HepG2 (cell line): ENCODE measurements around the gene PTPRCAP. TPM values are rescaled to one million over a fixed set of nuclear protein-coding genes. Genes with fewer than 3 reads are reported as not detected.
A peak's percentile ranks its signal among the peaks of the same experiment; 100 is the strongest.

Experiments used
- ATAC-seq: fragments of 200-7000 bp; cut with Tn5 transposase; 3 replicates; pipeline ENCODE4 v1.9.1; 2020; ENCODE audit warnings: mild to moderate bottlenecking, moderate library complexity
- BruUV-seq: library from RNA; stranded (reverse); fragments of 400-500 nt; replicated peaks from 2 replicates; lab custom pipeline; 2021; lab: Mats Ljungman, UMichigan
- CTCF ChIA-PET: fragments of 300-600 bp; formaldehyde crosslinking; extraction: SDS; loops from one replicate; lab custom pipeline; 2021; ENCODE audit warnings: low total read pairs, inconsistent platforms, low intra/inter-chr PET ratio; lab: Yijun Ruan, JAX
- POLR2A ChIA-PET: fragments of 350-600 bp; sonication (Branson Sonifier 250); formaldehyde crosslinking; loops from one replicate; lab custom pipeline; 2020; ENCODE audit warnings: antibody characterized with exemption, inconsistent platforms; lab: Yijun Ruan, JAX
- DNase-seq: peaks from one replicate; pipeline ENCODE4 v3.0.0-alpha.2; 2015; ENCODE audit warnings: low spot score
- FAIRE-seq: peaks from 3 replicates; lab custom pipeline; 2011; peaks lifted over from hg19 to GRCh38; lab: Jason Lieb, UNC
- H2AFZ ChIP-seq: one replicate; pipeline ENCODE4 v1.6.1; 2011; ENCODE audit warnings: low read length, inconsistent platforms
- H3K27ac ChIP-seq: fragments of 300-600 bp; 3 replicates; pipeline ENCODE4 v1.8.0; 2011; ENCODE audit warnings: mixed run types, mild to moderate bottlenecking, mixed read lengths, low read length, inconsistent platforms; ENCODE audit not compliant: insufficient read depth; ENCODE audit errors: extremely low read length
- H3K27me3 ChIP-seq, 2 experiments: fragments of 200-600 bp in 1 of 2; 2 replicates in 1 of 2; 3 replicates in 1 of 2; pipeline versions ENCODE4 v1.6.0 to v1.8.0; 2011; ENCODE audit warnings: low read length in 2 of 2, mild to moderate bottlenecking in 2 of 2, moderate library complexity in 2 of 2, inconsistent platforms in 1 of 2; ENCODE audit not compliant: insufficient read depth in 2 of 2, control insufficient read depth in 1 of 2
- H3K36me3 ChIP-seq, 2 experiments: fragments of 200-600 bp in 1 of 2; replicated peaks in 1 of 2; 2 replicates in 1 of 2; 3 replicates in 1 of 2; pipeline versions ENCODE4 v1.5.1 to v1.8.0; 2011; ENCODE audit warnings: low read length in 2 of 2, inconsistent platforms in 1 of 2; ENCODE audit not compliant: insufficient read depth in 2 of 2, control insufficient read depth in 1 of 2
- H3K4me1 ChIP-seq: 2 replicates; pipeline ENCODE4 v1.5.1; 2012; ENCODE audit warnings: low read length, inconsistent platforms; ENCODE audit not compliant: insufficient read depth
- H3K4me2 ChIP-seq: 2 replicates; pipeline ENCODE4 v1.6.0; 2011; ENCODE audit warnings: low read depth, low read length, inconsistent platforms
- H3K4me3 ChIP-seq, 3 experiments: fragments of 200-600 bp in 1 of 3; sonication (generic), shearing (Covaris generic) in 1 of 3; replicated peaks in 1 of 3; 2 replicates each; pipeline ENCODE4 v1.5.1; 2011 to 2016; ENCODE audit warnings: low read length in 3 of 3, inconsistent platforms in 2 of 3, low read depth in 2 of 3, mild to moderate bottlenecking in 2 of 3, control low read depth in 1 of 3, mixed read lengths in 1 of 3; ENCODE audit not compliant: insufficient read depth in 1 of 3
- H3K79me2 ChIP-seq: one replicate; pipeline ENCODE4 v1.6.1; 2011; ENCODE audit warnings: low read length, inconsistent platforms; ENCODE audit not compliant: insufficient read depth
- H3K9ac ChIP-seq: 2 replicates; pipeline ENCODE4 v1.6.0; 2011; ENCODE audit warnings: mild to moderate bottlenecking, low read depth, low read length, inconsistent platforms; ENCODE audit not compliant: insufficient read depth
- H3K9me3 ChIP-seq: 2 replicates; pipeline ENCODE4 v1.5.1; 2012; ENCODE audit warnings: mild to moderate bottlenecking, low read length
- H4K20me1 ChIP-seq: 2 replicates; pipeline ENCODE4 v1.6.0; 2011; ENCODE audit warnings: inconsistent platforms, mild to moderate bottlenecking, low read length, moderate library complexity; ENCODE audit not compliant: insufficient read depth
- HNRNPL ChIP-seq: fragments of 200-400 bp; formaldehyde crosslinking; IDR thresholded peaks from 2 replicates; pipeline ENCODE4 v1.6.1; 2017; ENCODE audit warnings: mild to moderate bottlenecking, low read depth, low read length
- HOXA9 ChIP-seq: sonication (generic); formaldehyde crosslinking; IDR thresholded peaks from 2 replicates; pipeline ENCODE4 v1.8.1; 2022; ENCODE audit warnings: missing genetic modification reagents, mild to moderate bottlenecking, moderate library complexity, borderline replicate concordance
- KDM1A ChIP-seq: IDR thresholded peaks from 2 replicates; pipeline ENCODE4 v1.6.1; 2016; ENCODE audit warnings: missing compliant biosample characterization
- MBNL3 ChIP-seq: fragments of 250-450 bp; sonication (Bioruptor Pico); conservative IDR thresholded peaks from 2 replicates; pipeline ENCODE4 v1.8.0; 2022; ENCODE audit warnings: mild to moderate bottlenecking, inconsistent platforms
- NFKB2 ChIP-seq: sonication (generic); formaldehyde crosslinking; IDR thresholded peaks from 2 replicates; pipeline ENCODE4 v1.4.0; 2020; ENCODE audit warnings: missing genetic modification reagents, borderline replicate concordance
- NR2F6 ChIP-seq, 2 experiments: IDR thresholded peaks; 2 replicates each; pipeline ENCODE4 v1.6.1; 2016; ENCODE audit warnings: antibody characterized with exemption in 1 of 2, mild to moderate bottlenecking in 1 of 2
- RXRA ChIP-seq: sonication (generic); formaldehyde crosslinking; IDR thresholded peaks from 2 replicates; pipeline ENCODE4 v1.5.1; 2020; ENCODE audit warnings: missing genetic modification reagents
- SNAI1 ChIP-seq: sonication (generic); formaldehyde crosslinking; IDR thresholded peaks from 2 replicates; pipeline ENCODE4 v1.5.0; 2020; ENCODE audit warnings: mild to moderate bottlenecking, missing genetic modification reagents, borderline replicate concordance
- SP5 ChIP-seq: IDR thresholded peaks from 2 replicates; pipeline ENCODE4 v1.6.1; 2016; ENCODE audit warnings: low read depth, borderline replicate concordance
- ZFP37 ChIP-seq: sonication (generic); formaldehyde crosslinking; IDR thresholded peaks from 2 replicates; pipeline ENCODE4 v1.4.0; 2020; ENCODE audit warnings: missing genetic modification reagents, borderline replicate concordance
- ZFP90 ChIP-seq: sonication (generic); formaldehyde crosslinking; IDR thresholded peaks from 2 replicates; pipeline ENCODE4 v1.8.0; 2022; ENCODE audit warnings: missing genetic modification reagents, mild to moderate bottlenecking, inconsistent platforms, borderline replicate concordance
- ZNF121 ChIP-seq: sonication (generic); formaldehyde crosslinking; IDR thresholded peaks from 2 replicates; pipeline ENCODE4 v1.5.0; 2020; ENCODE audit warnings: mild to moderate bottlenecking, missing genetic modification reagents
- ZNF552 ChIP-seq: sonication (generic); formaldehyde crosslinking; IDR thresholded peaks from 2 replicates; pipeline ENCODE4 v1.9.0; 2022; ENCODE audit warnings: missing genetic modification reagents, mild to moderate bottlenecking, borderline replicate concordance
- ZNF644 ChIP-seq: IDR thresholded peaks from 2 replicates; pipeline ENCODE4 v1.6.1; 2016; ENCODE audit warnings: low read depth
- ZNF761 ChIP-seq: sonication (generic); formaldehyde crosslinking; conservative IDR thresholded peaks from 2 replicates; pipeline ENCODE4 v1.4.0; 2020; ENCODE audit warnings: mild to moderate bottlenecking, missing genetic modification reagents
- WGBS: methylation state at CpG from one replicate; pipeline ENCODE4 v1.1.6; 2017; ENCODE audit warnings: low lambda C conversion rate; 5-methylcytosine and 5-hydroxymethylcytosine counted together
- in situ Hi-C: cut with HindIII; loops from 2 replicates; pipeline ENCODE4 v1.10.0; 2017; ENCODE audit warnings: low pct_unique_long_range_greater_than_20kb; ENCODE audit not compliant: extremely low pct_ligation_motif_present
- intact Hi-C: fragments of 100-400 bp; cut with micrococcal nuclease; formaldehyde crosslinking; loops from one replicate; pipeline ENCODE4 v1.10.0; 2022; ENCODE audit not compliant: unreplicated experiment
- polyA plus RNA-seq, 8 experiments: library from polyadenylated mRNA; depleted of rRNA in 3 of 8; stranded (reverse) in 7 of 8; unstranded in 1 of 8; fragments of >200 nt; fragmentation: Illumina TruSeq in 4 of 8; extraction: Trizol in 4 of 8; gene quantifications; 2 replicates each; pipeline versions ENCODE4 v1.2.1 to v1.2.3, GENCODE V29; 2011 to 2016; ENCODE audit warnings: low read depth in 4 of 8, missing spikeins in 1 of 8, mixed read lengths in 1 of 8; ENCODE audit not compliant: insufficient read depth in 1 of 8
- total RNA-seq, 5 experiments: library from RNA; depleted of rRNA; stranded (reverse); fragments of >200 nt; fragmentation: Illumina TruSeq; extraction: Trizol; gene quantifications; 2 replicates each; pipeline ENCODE4 v1.2.3, GENCODE V29; 2016; ENCODE audit warnings: low read depth in 1 of 5
- TF ChIP-seq, protein P1 (sequence below): sonication (generic); formaldehyde crosslinking; IDR thresholded peaks from 2 replicates; pipeline ENCODE4 v1.5.1; 2020; ENCODE audit warnings: mild to moderate bottlenecking, missing genetic modification reagents, moderate library complexity
- TF ChIP-seq, protein P2 (sequence below): sonication (generic); formaldehyde crosslinking; IDR thresholded peaks from 2 replicates; pipeline ENCODE4 v1.9.0; 2022; ENCODE audit warnings: low read depth, missing genetic modification reagents
- TF ChIP-seq, protein P3 (sequence below): sonication (generic); formaldehyde crosslinking; IDR thresholded peaks from 2 replicates; pipeline ENCODE4 v1.8.1; 2023; ENCODE audit warnings: mild to moderate bottlenecking, missing genetic modification reagents

PTPRCAP gene
- total and polyA plus RNA-seq, 2 of the 13 experiments (the other 11 are each of a cell fraction or from before 2014, with no cell fraction given) = 0.60 to 0.70 TPM

DNA sequence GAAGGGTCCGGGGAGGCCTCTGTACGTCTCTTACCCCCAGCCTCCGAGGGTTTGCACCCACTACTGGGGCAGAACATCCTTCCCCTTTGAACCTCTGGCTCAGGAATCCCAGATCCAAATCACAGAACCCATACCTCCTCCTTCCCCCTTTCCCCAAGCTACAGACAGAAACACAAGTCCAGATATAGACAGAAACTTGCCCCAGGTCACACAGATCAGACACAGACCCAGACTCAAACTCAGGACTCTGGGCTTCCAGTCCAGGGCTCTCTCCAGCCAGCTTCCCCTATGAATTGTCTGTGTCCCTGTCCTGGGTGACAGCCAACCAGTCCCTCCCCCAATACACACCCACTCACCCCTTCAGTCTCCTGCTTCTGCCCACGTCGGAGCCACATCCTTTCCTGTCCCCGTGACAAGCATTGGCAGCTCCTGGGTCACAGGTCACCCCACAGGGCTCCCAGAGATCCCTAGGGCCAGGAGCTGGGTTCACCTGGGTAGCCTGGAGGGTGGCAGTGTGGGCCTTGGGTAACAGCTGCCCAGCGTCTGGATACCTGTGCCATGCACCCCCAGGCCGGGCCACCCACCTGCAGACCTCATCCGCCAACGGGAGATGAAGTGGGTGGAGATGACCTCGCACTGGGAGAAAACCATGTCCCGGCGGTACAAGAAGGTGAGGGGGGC is 32.8 kb downstream of the PTPRCAP start:
- H4K20me1 ChIP-seq = peaks cover 3% of the 10 kb centered on the region; the same call in 1 of the 2 replicates
- peak overlapping the region; percentile 69 for H3K4me2 ChIP-seq
- ChIA-PET CTCF (no interaction called here), POLR2A (interaction anchor here (4.4 to 6.2 kb wide), 2 partner anchors 15 to 51 kb away, joined by 42 to 78 read pairs; partner anchors contain the start of gene POLD4)
- H3K79me2 ChIP-seq = peaks cover 14% of the 10 kb centered on the region
- intact Hi-C loops (no loop called here), in situ Hi-C loops (loop anchor here (5.0 kb wide), 2 partner anchors 63 to 103 kb away; partner anchors contain the start of genes CDK2AP2, PITPNM1 and TMEM134)
- peaks cover 0 to 3% of the 10 kb centered on the region in 2 experiments; a peak in 1 of 5 replicates for H3K36me3 ChIP-seq
- H3K9me3 ChIP-seq = no peaks in the 10 kb centered on the region
- no peak overlapping the region for H2AFZ ChIP-seq
- no TSS peak for BruUV-seq
- no peak for ATAC-seq
- 33% methylated on average over 6 of the region's 13 CpGs for WGBS
- peak overlapping the region; percentile 50; the same call in 1 of the 2 replicates for H3K9ac ChIP-seq
- peak overlapping the region in 2 of 3 experiments; percentile 52 to 57; a peak in 5 of 6 replicates for H3K4me3 ChIP-seq
- peaks cover 2 to 4% of the 10 kb centered on the region in 2 experiments; a peak in 1 of 5 replicates for H3K27me3 ChIP-seq
- DNase-seq = no peak
- FAIRE-seq = no peak
- H3K27ac ChIP-seq = no peak overlapping the region
- H3K4me1 ChIP-seq = peaks cover 61% of the 10 kb centered on the region
- TF ChIP-seq HOXA9 (CRISPR knock-in tag) (no peak), ZNF761 (CRISPR knock-in tag) (no peak), SNAI1 (CRISPR knock-in tag) (no peak), MBNL3 (no peak), ZFP90 (CRISPR knock-in tag) (no peak), NR2F6 (IDR thresholded peaks at IDR 0.05) (peak; percentile 20; the same call in 1 of the 2 replicates), NR2F6 (CRISPR knock-in tag; IDR thresholded peaks at IDR 0.05) (no peak), ZNF644 (CRISPR knock-in tag) (no peak), NFKB2 (CRISPR knock-in tag) (no peak), ZNF552 (CRISPR knock-in tag) (no peak), SP5 (CRISPR knock-in tag) (peak; percentile 49; the same call in 1 of the 2 replicates), RXRA (CRISPR knock-in tag) (0 out of 2 replicates have a peak, but pooled peaks have one; percentile 7), KDM1A (CRISPR knock-in tag) (no peak), ZFP37 (CRISPR knock-in tag) (no peak), HNRNPL (peak; percentile 90), ZNF121 (CRISPR knock-in tag) (peak; percentile 71; the same call in 1 of the 2 replicates)
- TF ChIP-seq, protein P1, sequence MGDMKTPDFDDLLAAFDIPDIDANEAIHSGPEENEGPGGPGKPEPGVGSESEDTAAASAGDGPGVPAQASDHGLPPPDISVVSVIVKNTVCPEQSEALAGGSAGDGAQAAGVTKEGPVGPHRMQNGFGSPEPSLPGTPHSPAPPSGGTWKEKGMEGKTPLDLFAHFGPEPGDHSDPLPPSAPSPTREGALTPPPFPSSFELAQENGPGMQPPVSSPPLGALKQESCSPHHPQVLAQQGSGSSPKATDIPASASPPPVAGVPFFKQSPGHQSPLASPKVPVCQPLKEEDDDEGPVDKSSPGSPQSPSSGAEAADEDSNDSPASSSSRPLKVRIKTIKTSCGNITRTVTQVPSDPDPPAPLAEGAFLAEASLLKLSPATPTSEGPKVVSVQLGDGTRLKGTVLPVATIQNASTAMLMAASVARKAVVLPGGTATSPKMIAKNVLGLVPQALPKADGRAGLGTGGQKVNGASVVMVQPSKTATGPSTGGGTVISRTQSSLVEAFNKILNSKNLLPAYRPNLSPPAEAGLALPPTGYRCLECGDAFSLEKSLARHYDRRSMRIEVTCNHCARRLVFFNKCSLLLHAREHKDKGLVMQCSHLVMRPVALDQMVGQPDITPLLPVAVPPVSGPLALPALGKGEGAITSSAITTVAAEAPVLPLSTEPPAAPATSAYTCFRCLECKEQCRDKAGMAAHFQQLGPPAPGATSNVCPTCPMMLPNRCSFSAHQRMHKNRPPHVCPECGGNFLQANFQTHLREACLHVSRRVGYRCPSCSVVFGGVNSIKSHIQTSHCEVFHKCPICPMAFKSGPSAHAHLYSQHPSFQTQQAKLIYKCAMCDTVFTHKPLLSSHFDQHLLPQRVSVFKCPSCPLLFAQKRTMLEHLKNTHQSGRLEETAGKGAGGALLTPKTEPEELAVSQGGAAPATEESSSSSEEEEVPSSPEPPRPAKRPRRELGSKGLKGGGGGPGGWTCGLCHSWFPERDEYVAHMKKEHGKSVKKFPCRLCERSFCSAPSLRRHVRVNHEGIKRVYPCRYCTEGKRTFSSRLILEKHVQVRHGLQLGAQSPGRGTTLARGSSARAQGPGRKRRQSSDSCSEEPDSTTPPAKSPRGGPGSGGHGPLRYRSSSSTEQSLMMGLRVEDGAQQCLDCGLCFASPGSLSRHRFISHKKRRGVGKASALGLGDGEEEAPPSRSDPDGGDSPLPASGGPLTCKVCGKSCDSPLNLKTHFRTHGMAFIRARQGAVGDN (CRISPR knock-in tag) = peak; percentile 37
- TF ChIP-seq, protein P2, sequence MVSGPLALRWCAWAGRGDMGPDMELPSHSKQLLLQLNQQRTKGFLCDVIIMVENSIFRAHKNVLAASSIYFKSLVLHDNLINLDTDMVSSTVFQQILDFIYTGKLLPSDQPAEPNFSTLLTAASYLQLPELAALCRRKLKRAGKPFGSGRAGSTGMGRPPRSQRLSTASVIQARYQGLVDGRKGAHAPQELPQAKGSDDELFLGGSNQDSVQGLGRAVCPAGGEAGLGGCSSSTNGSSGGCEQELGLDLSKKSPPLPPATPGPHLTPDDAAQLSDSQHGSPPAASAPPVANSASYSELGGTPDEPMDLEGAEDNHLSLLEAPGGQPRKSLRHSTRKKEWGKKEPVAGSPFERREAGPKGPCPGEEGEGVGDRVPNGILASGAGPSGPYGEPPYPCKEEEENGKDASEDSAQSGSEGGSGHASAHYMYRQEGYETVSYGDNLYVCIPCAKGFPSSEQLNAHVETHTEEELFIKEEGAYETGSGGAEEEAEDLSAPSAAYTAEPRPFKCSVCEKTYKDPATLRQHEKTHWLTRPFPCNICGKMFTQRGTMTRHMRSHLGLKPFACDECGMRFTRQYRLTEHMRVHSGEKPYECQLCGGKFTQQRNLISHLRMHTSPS (CRISPR knock-in tag) = peak; percentile 59
- TF ChIP-seq, protein P3, sequence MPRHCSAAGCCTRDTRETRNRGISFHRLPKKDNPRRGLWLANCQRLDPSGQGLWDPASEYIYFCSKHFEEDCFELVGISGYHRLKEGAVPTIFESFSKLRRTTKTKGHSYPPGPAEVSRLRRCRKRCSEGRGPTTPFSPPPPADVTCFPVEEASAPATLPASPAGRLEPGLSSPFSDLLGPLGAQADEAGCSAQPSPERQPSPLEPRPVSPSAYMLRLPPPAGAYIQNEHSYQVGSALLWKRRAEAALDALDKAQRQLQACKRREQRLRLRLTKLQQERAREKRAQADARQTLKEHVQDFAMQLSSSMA = no peak
